HCT116 (cell line): ENCODE results near the gene ZNF611. TPM values are rescaled to one million over a fixed set of nuclear protein-coding genes. Genes with fewer than 3 reads are reported as not detected.
"Not testable (repeated sequence)": the region's sequence is repeated elsewhere in the genome, so short reads cannot be mapped to it uniquely, and the experiment has no call there.

Experiments used
- ATAC-seq: fragments of 200-7000 bp; cut with Tn5 transposase; 2 replicates; pipeline ENCODE4 v1.9.1; 2020; ENCODE audit warnings: mild to moderate bottlenecking, moderate library complexity
- BruUV-seq: library from RNA; stranded (reverse); fragments of 400-500 nt; replicated peaks from 2 replicates; lab custom pipeline; 2021; lab: Mats Ljungman, UMichigan
- CTCF ChIA-PET: fragments of 300-600 bp; sonication (Branson Sonifier 250); formaldehyde crosslinking; loops from one replicate; lab custom pipeline; 2021; ENCODE audit warnings: antibody characterized with exemption; lab: Charles Lee
- POLR2A ChIA-PET: fragments of 300-600, 350-600 bp; sonication (Branson Sonifier 250); formaldehyde crosslinking; loops from one replicate; lab custom pipeline; 2021; ENCODE audit warnings: antibody characterized with exemption; lab: Charles Lee
- RAD21 ChIA-PET, 2 experiments: fragments of 300-600 bp; sonication (Branson Sonifier 250); formaldehyde crosslinking; loops; one replicate each; lab custom pipeline; 2023; ENCODE audit warnings: low total read pairs in 2 of 2; ENCODE audit not compliant: uncharacterized antibody in 2 of 2, unreplicated experiment in 2 of 2, low non-redundant PET in 1 of 2; lab: Charles Lee
- DNase-seq: peaks from one replicate; pipeline ENCODE4 v3.0.0-alpha.2; 2010; ENCODE audit warnings: low read depth, low spot score
- H2AFZ ChIP-seq: fragments of 200-600 bp; shearing (Covaris generic), sonication (generic); 2 replicates; pipeline ENCODE4 v1.6.1; 2017; ENCODE audit warnings: low read depth, mixed run types, mixed read lengths, antibody characterized with exemption, low read length; ENCODE audit not compliant: poor library complexity, severe bottlenecking
- H3K27ac ChIP-seq: 2 replicates; pipeline ENCODE4 v1.5.1; 2012; ENCODE audit warnings: low read depth, low read length
- H3K27me3 ChIP-seq: fragments of 200-600 bp; sonication (generic); 2 replicates; pipeline ENCODE4 v1.6.1; 2016; ENCODE audit warnings: mixed run types, low read length, mixed read lengths; ENCODE audit not compliant: insufficient read depth
- H3K36me3 ChIP-seq, 2 experiments: fragments of 200-500 bp in 1 of 2; fragments of 200-600 bp in 1 of 2; sonication (Bioruptor generic) in 1 of 2; sonication (generic) in 1 of 2; 2 replicates each; pipeline versions ENCODE4 v1.5.1 to v1.6.1; 2014 to 2016; ENCODE audit warnings: low read length in 2 of 2, inconsistent platforms in 1 of 2, mixed read lengths in 1 of 2, mixed run types in 1 of 2; ENCODE audit not compliant: insufficient read depth in 2 of 2, control insufficient read depth in 1 of 2
- H3K4me1 ChIP-seq, 2 experiments: fragments of 200-600 bp in 1 of 2; sonication (generic) in 1 of 2; 2 replicates each; pipeline versions ENCODE4 v1.5.1 to v1.6.1; 2012 to 2017; ENCODE audit warnings: low read length in 2 of 2, inconsistent platforms in 1 of 2, mild to moderate bottlenecking in 1 of 2, mixed read lengths in 1 of 2, mixed run types in 1 of 2, moderate library complexity in 1 of 2; ENCODE audit not compliant: insufficient read depth in 2 of 2, control insufficient read depth in 1 of 2
- H3K4me2 ChIP-seq: fragments of 200-600 bp; sonication (generic); 2 replicates; pipeline ENCODE4 v1.6.1; 2017; ENCODE audit warnings: mixed run types, low read length, mixed read lengths
- H3K4me3 ChIP-seq, 2 experiments: fragments of 200-600 bp in 1 of 2; sonication (generic) in 1 of 2; replicated peaks in 1 of 2; 2 replicates each; pipeline ENCODE4 v1.5.1; 2011 to 2016; ENCODE audit warnings: low read length in 2 of 2, control low read depth in 1 of 2, low read depth in 1 of 2, mild to moderate bottlenecking in 1 of 2, mixed read lengths in 1 of 2, mixed run types in 1 of 2
- H3K79me2 ChIP-seq: fragments of 200-600 bp; sonication (generic); 2 replicates; pipeline ENCODE4 v1.6.1; 2017; ENCODE audit warnings: mild to moderate bottlenecking, mixed run types, low read length, moderate library complexity, mixed read lengths; ENCODE audit not compliant: insufficient read depth
- H3K9ac ChIP-seq: fragments of 200-600 bp; sonication (generic); 2 replicates; pipeline ENCODE4 v1.6.1; 2016; ENCODE audit warnings: low read length, mixed read lengths
- H3K9me2 ChIP-seq: fragments of 200-600 bp; sonication (generic), shearing (Covaris generic); 2 replicates; pipeline ENCODE4 v1.6.1; 2017; ENCODE audit warnings: mixed run types, mild to moderate bottlenecking, moderate library complexity; ENCODE audit not compliant: insufficient read depth
- H3K9me3 ChIP-seq, 2 experiments: fragments of 200-500 bp in 1 of 2; fragments of 200-600 bp in 1 of 2; sonication (Bioruptor generic) in 1 of 2; sonication (generic) in 1 of 2; 2 replicates each; pipeline ENCODE4 v1.6.1; 2014 to 2017; ENCODE audit warnings: low read length in 2 of 2, mixed read lengths in 2 of 2, inconsistent platforms in 1 of 2, low read depth in 1 of 2, mild to moderate bottlenecking in 1 of 2, mixed run types in 1 of 2, moderate library complexity in 1 of 2; ENCODE audit not compliant: control insufficient read depth in 1 of 2, insufficient read depth in 1 of 2
- H4K20me1 ChIP-seq: fragments of 200-600 bp; sonication (generic), shearing (Covaris generic); 2 replicates; pipeline ENCODE4 v1.6.1; 2017; ENCODE audit warnings: mixed run types, mild to moderate bottlenecking, moderate library complexity; ENCODE audit not compliant: insufficient read depth
- EZH2 ChIP-seq: fragments of 200-600 bp; sonication (generic); IDR thresholded peaks from 2 replicates; pipeline ENCODE4 v1.6.1; 2017; ENCODE audit warnings: antibody characterized with exemption, mixed run types
- EZH2phosphoT487 ChIP-seq: fragments of 200-600 bp; IDR thresholded peaks from 2 replicates; pipeline ENCODE4 v1.6.1; 2018; ENCODE audit warnings: antibody characterized with exemption, borderline replicate concordance
- FOSL1 ChIP-seq: IDR thresholded peaks from 2 replicates; pipeline ENCODE4 v1.6.1; 2012; ENCODE audit warnings: low read depth
- JUND ChIP-seq: IDR thresholded peaks from 2 replicates; pipeline ENCODE4 v1.6.1; 2012
- intact Hi-C: fragments of 100-400 bp; cut with micrococcal nuclease; formaldehyde crosslinking; loops from 2 replicates; pipeline ENCODE4 v1.10.0; 2022
- total RNA-seq: library from RNA; stranded (reverse); gene quantifications from one replicate; pipeline ENCODE4 v1.2.1, GENCODE V29; 2021; ENCODE audit not compliant: unreplicated experiment

ZNF611 gene
- total RNA-seq, 1 experiment from 2014 or later = 12.2 TPM

DNA sequence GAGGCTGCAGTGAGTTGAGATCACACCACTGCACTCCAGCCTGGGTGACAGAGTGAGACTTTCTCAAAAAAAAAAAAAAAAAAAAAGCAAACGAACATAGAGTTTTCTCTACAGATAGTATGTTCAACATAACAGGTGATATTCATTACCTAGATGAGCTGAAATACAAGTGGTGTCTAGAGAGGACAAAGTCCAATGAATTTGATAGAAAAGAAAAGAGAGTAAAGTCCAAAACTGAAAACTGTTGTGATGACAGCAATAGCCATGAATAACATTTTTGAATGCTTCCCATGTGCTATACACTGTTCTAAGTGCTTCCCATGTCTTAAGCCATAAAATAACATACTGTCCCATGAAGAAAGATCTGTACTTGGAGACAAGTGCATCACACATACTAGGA is 53.6 kb downstream of the ZNF611 start:
- CTCF ChIA-PET, ATAC-seq: not testable (repeated sequence)
- H3K79me2 ChIP-seq = peaks cover 88% of the 10 kb centered on the region

DNA sequence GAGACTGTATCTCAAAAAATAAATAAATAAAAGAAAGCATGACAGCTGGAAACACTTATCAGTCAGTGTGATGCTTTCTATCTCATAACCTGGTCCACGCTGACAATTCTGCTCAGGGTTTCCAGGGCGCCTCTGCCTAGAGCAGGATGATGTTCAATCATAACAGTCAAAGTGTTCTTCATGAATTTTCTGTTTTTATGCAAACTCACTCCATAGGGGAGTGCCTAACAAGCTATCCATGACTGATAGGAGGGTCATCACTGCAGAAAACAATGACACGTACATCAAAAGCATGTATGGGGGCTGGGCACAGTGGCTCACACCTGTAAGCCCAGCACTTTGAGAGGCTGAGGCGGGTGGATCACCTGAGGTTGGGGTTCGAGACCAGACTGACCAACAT is 55.2 kb downstream of the ZNF611 start:
- intact Hi-C loops = no loop called here
- H3K27ac ChIP-seq = no peak overlapping the region
- H3K36me3 ChIP-seq = peaks cover 0 to 11% of the 10 kb centered on the region in 2 experiments; a peak in 1 of 4 replicates
- no peak overlapping the region for H2AFZ ChIP-seq
- H3K4me2 ChIP-seq = no peak overlapping the region
- H3K9ac ChIP-seq = no peak overlapping the region
- peaks cover 0 to 5% of the 10 kb centered on the region in 2 experiments; a peak in 1 of 4 replicates for H3K9me3 ChIP-seq
- H3K4me1 ChIP-seq = no peaks in the 10 kb centered on the region
- H3K9me2 ChIP-seq = no peaks in the 10 kb centered on the region
- H3K79me2 ChIP-seq = peaks cover 85% of the 10 kb centered on the region
- BruUV-seq = no TSS peak
- no peaks in the 10 kb centered on the region for H3K27me3 ChIP-seq
- POLR2A ChIA-PET = no interaction called here
- RAD21 ChIA-PET = no interaction called here
- CTCF ChIA-PET = no interaction called here
- no peak overlapping the region for H3K4me3 ChIP-seq
- no peak for DNase-seq
- TF ChIP-seq JUND (no peak), EZH2phosphoT487 (no peak), FOSL1 (no peak), EZH2 (no peak)
- H4K20me1 ChIP-seq = no peaks in the 10 kb centered on the region
- no peak for ATAC-seq

More for the DNA sequence above, 53.6 kb downstream of the ZNF611 start:
- RAD21 ChIA-PET, H3K9me2 ChIP-seq, H4K20me1 ChIP-seq, H3K9ac ChIP-seq, intact Hi-C loops, POLR2A ChIA-PET, H3K4me1 ChIP-seq, BruUV-seq, H3K27me3 ChIP-seq, H2AFZ ChIP-seq, H3K4me2 ChIP-seq, DNase-seq, H3K27ac ChIP-seq, H3K4me3 ChIP-seq, H3K9me3 ChIP-seq: not testable (repeated sequence)
- peaks cover 0 to 11% of the 10 kb centered on the region in 2 experiments; a peak in 1 of 4 replicates for H3K36me3 ChIP-seq

DNA sequence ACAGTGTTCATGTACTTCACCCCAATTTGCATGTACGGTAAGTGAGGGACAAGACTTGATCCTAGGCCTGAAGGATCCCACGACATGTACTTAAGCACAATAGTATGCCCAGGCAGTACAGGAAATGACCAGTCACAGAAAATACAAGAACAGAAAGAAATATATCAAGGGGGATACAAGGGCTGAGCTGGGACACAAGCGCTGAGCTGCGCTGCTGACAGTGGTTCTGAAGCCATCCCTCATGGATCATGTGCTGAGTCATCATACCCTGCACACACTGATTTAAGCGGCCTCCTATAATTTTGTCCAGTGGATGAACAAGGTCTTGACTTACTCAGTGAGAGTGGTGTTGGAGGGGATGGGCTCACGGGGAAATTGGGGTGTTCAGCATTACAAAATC is 59.6 kb downstream of the ZNF611 start:
- H3K36me3 ChIP-seq = peaks cover 0 to 13% of the 10 kb centered on the region in 2 experiments; a peak in 2 of 4 replicates
- H2AFZ ChIP-seq, H3K4me3 ChIP-seq, BruUV-seq, DNase-seq, CTCF ChIA-PET, H3K27me3 ChIP-seq, H4K20me1 ChIP-seq, H3K27ac ChIP-seq, H3K9me2 ChIP-seq, H3K9me3 ChIP-seq, ATAC-seq, intact Hi-C loops, POLR2A ChIA-PET, H3K4me2 ChIP-seq, RAD21 ChIA-PET, H3K9ac ChIP-seq: not testable (repeated sequence)
- H3K4me1 ChIP-seq = peaks cover 0 to 17% of the 10 kb centered on the region in 2 experiments; a peak in 2 of 4 replicates
- peaks cover 89% of the 10 kb centered on the region for H3K79me2 ChIP-seq
